Brain microvascular endothelial cell (primary cell): Measurements from ENCODE around the gene DNAH10.

Experiments
- DNase-seq: peaks from one replicate; pipeline ENCODE4 v3.0.0-alpha.2; 2020
- H3K27ac ChIP-seq: fragments of 250-450 bp; sonication (Bioruptor Pico); 2 replicates; pipeline ENCODE4 v1.5.1; 2020; ENCODE audit warnings: mild to moderate bottlenecking, moderate library complexity
- H3K27me3 ChIP-seq: fragments of 250-450 bp; sonication (Bioruptor Pico); replicated peaks from 2 replicates; pipeline ENCODE4 v1.5.1; 2020; ENCODE audit warnings: mild to moderate bottlenecking
- H3K36me3 ChIP-seq: fragments of 250-450 bp; sonication (Bioruptor Pico); replicated peaks from 2 replicates; pipeline ENCODE4 v1.5.1; 2020; ENCODE audit warnings: mild to moderate bottlenecking
- H3K4me3 ChIP-seq: 2 replicates; pipeline ENCODE4 v1.5.1; 2011; ENCODE audit warnings: low read depth, mild to moderate bottlenecking, control low read depth, low read length, moderate library complexity
- in situ Hi-C: cut with HindIII; loops from 2 replicates; pipeline ENCODE4 v1.10.0; 2017; ENCODE audit warnings: low sequenced_read_pairs, low pct_ligation_motif_present
- TF ChIP-seq, protein P1 (sequence below): IDR thresholded peaks from 2 replicates; pipeline ENCODE4 v1.5.1; 2011; ENCODE audit warnings: low read depth, mild to moderate bottlenecking, moderate library complexity, low read length, control low read depth, inconsistent platforms; ENCODE audit errors: missing control alignments

Gene DNAH10

GRCh38 chr12:123749355-123749754 lies 12.7 kb upstream of the DNAH10 start:
- TF ChIP-seq, protein P1, sequence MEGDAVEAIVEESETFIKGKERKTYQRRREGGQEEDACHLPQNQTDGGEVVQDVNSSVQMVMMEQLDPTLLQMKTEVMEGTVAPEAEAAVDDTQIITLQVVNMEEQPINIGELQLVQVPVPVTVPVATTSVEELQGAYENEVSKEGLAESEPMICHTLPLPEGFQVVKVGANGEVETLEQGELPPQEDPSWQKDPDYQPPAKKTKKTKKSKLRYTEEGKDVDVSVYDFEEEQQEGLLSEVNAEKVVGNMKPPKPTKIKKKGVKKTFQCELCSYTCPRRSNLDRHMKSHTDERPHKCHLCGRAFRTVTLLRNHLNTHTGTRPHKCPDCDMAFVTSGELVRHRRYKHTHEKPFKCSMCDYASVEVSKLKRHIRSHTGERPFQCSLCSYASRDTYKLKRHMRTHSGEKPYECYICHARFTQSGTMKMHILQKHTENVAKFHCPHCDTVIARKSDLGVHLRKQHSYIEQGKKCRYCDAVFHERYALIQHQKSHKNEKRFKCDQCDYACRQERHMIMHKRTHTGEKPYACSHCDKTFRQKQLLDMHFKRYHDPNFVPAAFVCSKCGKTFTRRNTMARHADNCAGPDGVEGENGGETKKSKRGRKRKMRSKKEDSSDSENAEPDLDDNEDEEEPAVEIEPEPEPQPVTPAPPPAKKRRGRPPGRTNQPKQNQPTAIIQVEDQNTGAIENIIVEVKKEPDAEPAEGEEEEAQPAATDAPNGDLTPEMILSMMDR, result no peak
- no peak for DNase-seq
- Histone ChIP-seq H3K4me3 (no peak overlapping the region), H3K27me3 (no peaks in the 10 kb centered on the region), H3K36me3 (peaks cover 24% of the 10 kb centered on the region), H3K27ac (no peak overlapping the region)
- in situ Hi-C loops, result no loop called here

- H3K27me3 ChIP-seq, result no peaks in the 10 kb centered on the region
- TF ChIP-seq, protein P1, result no peak
- H3K36me3 ChIP-seq, result peaks cover 19% of the 10 kb centered on the region
- in situ Hi-C loops, result no loop called here
- DNase-seq, result no peak
- H3K4me3 ChIP-seq, result no peak overlapping the region
- H3K27ac ChIP-seq, result no peak overlapping the region
Measured at GRCh38 chr12:123750159-123750656, 11.9 kb upstream of the DNAH10 start.

DNA sequence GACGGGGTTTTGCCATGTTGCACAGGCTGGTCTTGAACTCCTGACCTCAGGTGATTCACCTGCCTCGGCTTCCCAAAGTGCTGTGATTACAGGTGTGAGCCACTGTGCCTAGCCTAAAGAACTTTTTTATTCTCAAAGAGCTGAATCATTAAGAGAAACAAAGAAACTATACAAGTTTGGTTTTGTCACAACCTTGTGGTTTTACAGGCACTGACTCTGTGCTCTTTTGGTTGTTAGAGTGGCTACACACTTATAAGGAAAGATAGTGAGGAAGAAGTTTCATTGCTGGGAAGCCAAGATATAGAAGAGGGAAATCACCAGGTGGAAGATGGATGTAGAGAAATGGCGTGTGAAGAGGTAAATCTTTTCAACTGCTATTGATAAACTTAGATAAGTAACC lies 10.1 kb upstream of the DNAH10 start:
- no peak overlapping the region for H3K27ac ChIP-seq
- TF ChIP-seq, protein P1, result no peak
- H3K4me3 ChIP-seq, result no peak overlapping the region
- H3K27me3 ChIP-seq, result no peaks in the 10 kb centered on the region
- H3K36me3 ChIP-seq, result peaks cover 19% of the 10 kb centered on the region
- in situ Hi-C loops, result no loop called here
- DNase-seq, result no peak

- H3K27me3 ChIP-seq, result no peaks in the 10 kb centered on the region
- DNase-seq, result no peak
- no peak overlapping the region for H3K27ac ChIP-seq
- in situ Hi-C loops, result no loop called here
- peaks cover 19% of the 10 kb centered on the region for H3K36me3 ChIP-seq
- TF ChIP-seq, protein P1, result no peak
- no peak overlapping the region for H3K4me3 ChIP-seq
Measured at GRCh38 chr12:123754041-123754772, 7.9 kb upstream of the DNAH10 start.

GRCh38 chr12:123757561-123757960 lies 4.5 kb upstream of the DNAH10 start:
- TF ChIP-seq, protein P1, result no peak
- no peaks in the 10 kb centered on the region for H3K27me3 ChIP-seq
- DNase-seq, result peak; percentile 66
- in situ Hi-C loops, result no loop called here
- no peak overlapping the region for H3K4me3 ChIP-seq
- peaks cover 6% of the 10 kb centered on the region for H3K36me3 ChIP-seq
- H3K27ac ChIP-seq, result no peak overlapping the region
